Ureter (tissue), 1 donor: ENCODE measurements around the gene PRTN3. TPM values are rescaled to one million over a fixed set of nuclear protein-coding genes. Genes with fewer than 3 reads are reported as not detected.
"Not testable (repeated sequence)": the region's sequence is repeated elsewhere in the genome, so short reads cannot be mapped to it uniquely, and the experiment has no call there.

ENCODE experiments used
- DNase-seq: peaks from one replicate; pipeline ENCODE4 v3.0.0-alpha.2; 2020; ENCODE audit warnings: low spot score
- total RNA-seq: library from RNA; stranded (reverse); gene quantifications from one replicate; pipeline ENCODE4 v1.2.4, GENCODE V29; 2023
- donor health status: DM: yes; HTN: yes; CAD: no.

PRTN3 gene
- total RNA-seq, 1 donor from 2014 or later, result not detected

DNA sequence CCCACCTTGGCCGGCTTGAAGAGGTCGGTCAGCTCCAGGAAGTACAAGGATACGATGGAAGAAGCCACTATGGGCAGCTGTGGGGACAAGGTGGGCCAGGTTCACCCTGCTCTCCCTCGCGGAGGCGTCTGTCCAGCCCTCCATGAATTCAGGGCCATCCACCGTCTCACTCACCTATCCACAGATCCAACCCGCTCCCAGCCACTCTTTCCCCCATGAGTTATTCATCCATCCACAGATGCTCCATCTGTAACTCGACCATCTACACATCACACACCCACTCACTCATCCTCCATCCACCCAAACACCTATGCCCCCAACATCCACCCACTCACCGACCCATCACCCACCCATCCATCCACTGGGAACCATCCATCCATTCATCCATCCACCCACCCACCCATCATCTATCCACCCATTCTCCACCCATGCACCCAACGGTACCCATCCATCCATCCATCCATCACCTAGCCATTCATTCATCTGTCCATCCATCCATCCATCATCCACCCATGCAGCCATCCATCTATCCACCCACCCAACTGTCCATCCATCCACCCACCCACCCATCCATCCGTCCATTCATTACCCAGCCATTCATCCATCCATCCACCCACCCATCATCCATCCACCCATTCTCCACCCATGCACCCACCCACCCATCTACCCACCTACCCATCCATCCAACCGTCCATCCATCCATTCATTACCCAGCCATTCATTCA lies 24.9 kb upstream of the PRTN3 start:
- DNase-seq, result no peak

DNA sequence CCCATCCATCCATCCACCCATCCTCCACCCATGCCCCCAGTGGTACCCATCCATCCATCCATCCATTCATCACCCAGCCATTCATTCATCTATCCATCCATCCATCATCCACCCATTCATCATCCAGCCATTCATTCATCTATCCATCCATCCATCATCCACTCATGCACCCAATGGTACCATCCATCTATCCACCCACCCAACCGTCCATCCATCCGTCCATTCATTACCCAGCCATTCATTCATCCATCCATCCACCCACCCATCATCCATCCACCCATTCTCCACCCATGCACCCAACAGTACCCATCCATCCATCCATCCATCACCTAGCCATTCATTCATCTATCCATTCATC lies 24.3 kb upstream of the PRTN3 start:
- no peak for DNase-seq

DNA sequence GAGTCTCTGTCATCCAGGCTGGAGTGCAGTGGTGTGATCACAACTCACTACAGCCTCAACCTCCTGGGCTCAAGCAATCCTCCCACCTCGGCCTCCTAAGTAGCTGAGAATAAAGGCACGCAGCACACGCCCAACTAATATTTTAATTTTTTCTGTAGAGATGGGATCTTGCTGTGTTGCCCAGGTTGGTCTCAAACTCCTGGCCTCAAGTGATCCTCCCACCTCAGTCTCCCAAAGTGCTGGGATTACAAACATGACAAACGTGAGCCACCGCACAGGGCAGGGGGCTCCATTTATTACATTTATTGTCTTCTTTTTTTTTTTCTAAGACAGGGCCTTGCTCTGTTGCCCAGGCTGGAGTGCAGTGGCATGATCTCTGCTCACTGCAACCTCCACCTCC lies 20.6 kb upstream of the PRTN3 start:
- not testable (repeated sequence) for DNase-seq

DNA sequence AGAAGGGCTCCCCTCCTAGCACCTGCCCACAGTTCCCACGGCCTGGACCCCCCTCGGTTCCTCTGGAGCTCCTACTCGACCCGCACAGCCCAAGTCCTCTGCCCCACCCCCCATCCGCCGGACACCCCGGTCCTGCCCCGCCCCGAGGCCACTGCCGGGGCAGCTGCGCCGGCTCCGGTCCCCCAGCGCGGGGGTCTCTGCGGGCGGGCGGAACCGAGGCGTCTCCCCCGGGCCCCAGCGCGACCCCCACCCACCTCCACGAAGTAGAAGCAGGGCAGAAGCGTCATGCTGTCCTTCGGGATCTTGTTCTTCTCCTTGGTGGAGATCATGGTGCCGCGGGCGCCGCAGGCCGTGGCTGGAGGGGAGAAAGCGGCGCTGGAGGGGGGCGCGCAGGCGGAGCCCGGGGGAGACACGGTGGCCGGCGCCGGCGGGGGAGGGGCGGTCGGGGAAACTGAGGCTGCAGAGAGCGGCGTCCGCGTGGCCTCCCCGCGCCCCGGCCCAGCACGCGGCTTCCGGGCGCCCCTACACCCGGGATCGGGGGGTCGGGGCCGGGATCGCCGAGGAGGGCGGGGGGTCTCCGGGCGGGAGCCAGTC lies 19.5 kb upstream of the PRTN3 start:
- DNase-seq, result no peak

DNA sequence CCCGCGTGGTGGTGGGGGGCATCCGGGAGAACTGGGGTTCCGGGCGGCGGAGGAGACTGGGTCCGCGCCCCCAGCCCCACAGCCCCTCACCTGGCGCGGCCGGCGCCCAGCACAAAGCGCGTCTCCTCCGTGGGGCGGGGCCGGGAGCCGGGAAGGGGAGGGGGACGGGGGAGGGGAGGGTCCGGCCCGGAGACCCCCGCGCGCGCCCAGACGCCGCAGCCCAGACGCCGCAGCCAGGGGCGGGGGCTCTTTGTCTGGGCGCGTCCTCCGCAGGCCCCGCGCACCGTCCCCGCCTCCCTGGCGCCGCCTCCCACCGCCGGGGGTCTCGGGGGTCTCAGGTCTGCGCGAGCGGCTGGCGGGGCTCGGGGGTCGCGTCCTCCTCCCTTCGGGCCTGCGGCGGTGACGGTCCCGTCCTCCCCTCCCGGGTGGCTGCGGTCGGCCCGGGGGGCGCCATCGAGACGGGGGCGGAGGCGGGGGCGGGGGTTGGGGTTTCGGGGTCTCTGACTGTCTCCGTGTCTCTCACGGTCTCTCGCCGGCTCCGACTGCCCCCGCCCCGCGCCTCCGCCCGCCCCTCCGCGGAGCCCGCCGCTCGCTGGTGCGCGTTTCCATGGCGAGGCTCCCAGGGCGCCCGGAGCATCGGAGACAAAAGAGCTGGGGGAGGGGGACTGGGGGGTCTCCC lies 18.8 kb upstream of the PRTN3 start, which contains the start of gene PLPPR3:
Gene PLPPR3, minus strand, starts transcription at position 131 of the 679 bp plus-strand sequence. CDS start 396 bp downstream, outside the sequence.
- DNase-seq, result no peak

DNA sequence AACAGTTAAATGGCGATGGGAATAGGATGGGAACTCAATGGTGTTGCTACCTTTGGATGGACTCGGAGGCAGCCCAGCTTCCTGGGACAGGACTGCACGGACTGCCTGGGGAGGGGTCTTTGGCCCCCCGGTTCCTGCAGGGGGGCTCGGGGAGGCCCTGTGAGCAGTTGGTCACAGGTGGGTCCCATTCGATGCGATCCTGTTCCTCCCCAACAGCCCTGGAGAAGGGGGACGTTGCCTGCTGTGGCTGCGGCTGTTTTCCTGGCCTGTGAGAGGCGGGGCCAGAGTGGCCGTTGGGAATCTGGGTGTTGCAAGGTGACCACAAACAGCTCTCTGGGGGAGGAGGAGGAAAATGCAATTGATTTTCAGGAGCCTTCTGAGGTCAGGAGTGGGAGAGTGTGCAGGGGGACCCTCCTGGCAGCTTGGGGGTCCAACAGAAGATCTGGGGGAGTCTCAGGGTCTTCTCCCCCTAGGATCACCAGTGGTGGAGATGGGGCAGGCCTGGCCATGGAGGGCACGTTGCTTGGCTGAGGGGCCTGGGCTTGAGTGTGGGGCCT lies 17.2 kb upstream of the PRTN3 start:
- no peak for DNase-seq

DNA sequence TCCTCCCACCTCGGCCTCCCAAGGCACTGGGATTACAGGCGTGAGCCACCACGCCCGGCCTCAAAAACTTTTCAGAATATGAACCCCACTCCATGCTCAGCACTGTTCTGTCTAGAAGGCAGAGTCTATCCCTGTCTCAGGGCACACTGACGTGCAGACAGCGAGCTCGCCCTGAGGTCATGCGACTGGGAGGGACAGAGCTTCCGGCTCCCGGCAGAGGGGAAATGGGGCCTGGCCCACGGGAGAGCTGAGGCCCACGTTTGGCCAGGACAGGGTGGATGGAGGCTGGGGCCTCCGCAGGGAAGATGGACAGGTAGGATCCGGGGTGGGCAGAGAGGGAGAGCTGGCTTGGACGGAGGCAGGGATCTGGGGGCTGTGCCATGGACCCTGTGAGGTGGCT lies 15.9 kb upstream of the PRTN3 start:
- DNase-seq, result no peak

DNA sequence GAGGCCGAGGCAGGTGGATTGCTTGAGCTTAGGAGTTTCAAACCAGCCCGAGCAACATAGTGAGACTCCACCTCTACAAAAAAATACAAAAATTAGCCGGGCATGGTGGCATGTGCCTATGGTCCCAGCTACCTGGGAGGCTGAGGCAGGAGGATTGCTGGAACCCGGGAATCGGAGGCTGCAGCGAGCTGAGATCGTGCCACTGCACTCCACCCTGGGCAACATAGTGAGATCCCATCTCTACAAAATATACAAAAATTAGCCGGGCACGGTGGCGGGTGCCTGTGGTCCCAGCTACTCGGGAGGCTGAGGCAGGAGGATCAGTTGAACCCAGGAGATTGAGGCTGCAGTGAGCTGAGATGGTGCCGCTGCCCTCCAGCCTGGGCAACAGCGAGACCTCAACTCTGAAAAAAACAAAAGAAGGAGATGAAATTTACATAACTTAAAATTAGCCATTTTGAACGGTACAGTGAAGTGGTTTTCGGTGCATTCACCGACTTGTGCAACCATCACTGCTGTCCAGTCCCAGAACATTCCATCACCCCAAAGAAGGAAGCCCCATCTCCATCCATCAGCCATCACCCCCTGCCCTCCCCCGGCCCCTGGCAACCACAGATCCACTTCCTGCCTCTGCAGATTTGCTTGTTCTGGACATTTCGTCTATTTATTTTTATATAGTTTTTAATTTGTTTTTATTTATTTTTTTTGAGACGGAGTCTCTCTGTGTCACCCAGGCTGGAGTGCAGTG lies 14.7 kb upstream of the PRTN3 start:
- no peak for DNase-seq

DNA sequence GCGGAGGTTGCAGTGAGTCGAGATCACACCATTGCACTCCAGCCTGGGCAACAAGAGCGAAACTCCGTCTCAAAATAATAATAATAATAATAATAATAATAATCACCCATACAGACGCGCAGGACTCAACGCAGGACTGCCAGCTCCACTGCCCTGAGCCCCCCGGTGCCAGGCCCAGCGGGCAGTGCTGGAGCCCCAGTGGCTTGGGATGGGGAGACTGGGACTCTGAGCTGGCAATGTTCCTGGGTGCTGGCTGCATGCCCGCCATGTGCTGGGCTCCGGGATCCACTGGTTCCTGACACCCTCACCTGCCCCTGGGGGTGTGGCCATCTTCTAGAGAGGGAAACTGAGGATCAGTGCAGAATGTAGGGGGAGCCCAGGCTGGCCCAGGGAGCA lies 13.5 kb upstream of the PRTN3 start:
- DNase-seq, result no peak

DNA sequence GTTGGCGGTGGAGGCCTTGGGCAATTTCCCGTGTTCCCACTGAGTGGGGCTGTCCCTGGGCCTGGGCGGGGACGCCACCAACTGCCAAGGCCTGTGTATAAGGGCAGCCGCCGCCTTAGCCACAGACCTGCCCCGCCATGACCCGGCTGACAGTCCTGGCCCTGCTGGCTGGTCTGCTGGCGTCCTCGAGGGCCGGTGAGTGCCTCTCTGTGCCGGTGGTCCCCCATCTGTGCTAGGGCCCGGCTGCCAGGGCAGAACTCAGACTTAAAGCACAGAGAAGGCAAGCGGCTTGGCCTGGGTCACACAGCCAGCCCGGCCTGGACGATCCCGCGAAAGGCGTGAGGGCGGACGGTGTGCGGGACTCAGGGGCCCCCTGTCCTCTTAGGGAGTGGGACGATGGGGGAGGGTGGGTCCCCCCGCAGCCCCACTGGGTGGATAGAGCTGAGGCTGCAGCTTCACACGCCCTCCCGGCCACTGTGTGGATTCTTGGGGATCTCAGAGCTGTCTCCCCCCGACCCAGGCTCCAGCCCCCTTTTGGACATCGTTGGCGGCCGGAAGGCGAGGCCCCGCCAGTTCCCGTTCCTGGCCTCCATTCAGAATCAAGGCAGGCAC lies 13.0 kb upstream of the PRTN3 start, which contains the start of gene AZU1:
Gene AZU1, plus strand, starts transcription at position 128 of the 612 bp plus-strand sequence. Its CDS starts 10 bp downstream, at position 138.
- no peak for DNase-seq

DNA sequence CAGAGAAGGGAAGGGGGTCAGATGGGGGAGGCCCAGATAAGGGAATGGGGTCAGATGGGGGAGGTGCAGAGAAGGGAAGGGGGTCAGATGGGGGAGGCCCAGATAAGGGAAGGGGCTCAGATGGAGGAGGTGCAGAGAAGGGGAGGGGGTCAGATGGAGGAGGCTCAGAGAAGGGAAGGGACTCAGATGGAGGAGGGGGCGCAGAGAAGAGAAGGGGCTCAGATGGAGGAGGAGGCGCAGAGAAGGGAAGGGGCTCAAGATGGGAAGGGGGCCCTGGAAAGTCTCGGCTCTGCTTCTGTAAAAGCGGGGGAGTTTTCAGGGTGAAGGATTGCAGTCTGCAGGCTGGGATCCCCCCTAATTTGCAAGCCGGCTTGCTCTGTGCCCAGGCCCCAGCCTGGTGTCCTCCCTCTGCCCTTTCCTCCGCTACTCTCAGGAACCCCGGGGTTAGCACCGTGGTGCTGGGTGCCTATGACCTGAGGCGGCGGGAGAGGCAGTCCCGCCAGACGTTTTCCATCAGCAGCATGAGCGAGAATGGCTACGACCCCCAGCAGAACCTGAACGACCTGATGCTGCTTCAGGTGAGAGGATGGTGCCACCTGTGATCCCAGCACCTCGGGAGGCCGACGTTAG lies 11.6 kb upstream of the PRTN3 start:
- DNase-seq, result no peak

DNA sequence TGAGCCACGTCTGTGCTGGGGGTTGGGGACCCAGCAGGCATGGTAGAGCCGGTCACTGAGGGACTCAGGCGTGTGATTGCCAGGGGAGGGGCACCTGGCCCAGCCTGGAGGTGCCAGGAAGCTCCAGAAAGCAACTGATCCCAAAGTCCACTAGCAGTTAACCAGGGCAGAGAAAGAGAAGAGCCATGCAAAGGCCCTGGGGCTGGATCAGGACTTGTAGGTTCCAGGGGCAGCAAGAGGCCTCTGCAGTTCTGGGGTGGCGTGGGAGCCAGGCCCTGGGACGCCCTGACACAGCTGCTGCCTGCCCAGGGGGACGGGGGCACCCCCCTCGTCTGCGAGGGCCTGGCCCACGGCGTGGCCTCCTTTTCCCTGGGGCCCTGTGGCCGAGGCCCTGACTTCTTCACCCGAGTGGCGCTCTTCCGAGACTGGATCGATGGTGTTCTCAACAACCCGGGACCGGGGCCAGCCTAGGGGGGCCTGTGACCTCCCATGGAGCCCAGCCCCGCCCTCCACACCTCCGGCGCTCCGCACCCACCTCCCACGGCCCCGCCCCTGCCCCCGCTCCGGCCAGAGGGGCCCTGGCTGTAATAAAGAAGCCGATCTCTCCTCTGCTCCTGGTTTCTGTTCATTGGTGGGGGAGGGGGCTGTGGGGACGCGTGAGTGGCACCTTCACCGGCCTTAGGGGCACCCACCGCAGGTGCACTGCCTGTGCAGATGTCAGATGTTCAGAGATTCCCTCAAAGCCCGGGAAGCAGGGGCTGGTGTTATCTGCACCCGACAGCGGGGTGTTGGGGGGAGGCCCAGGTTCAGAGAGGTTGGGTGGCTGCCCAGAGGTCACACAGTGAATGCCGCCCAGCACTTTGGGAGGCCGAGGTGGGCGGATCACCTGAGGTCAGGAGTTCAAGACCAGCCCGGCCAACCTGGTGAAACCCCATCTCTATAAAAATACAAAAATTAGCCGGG lies 9.1 kb upstream of the PRTN3 start:
- no peak for DNase-seq

DNA sequence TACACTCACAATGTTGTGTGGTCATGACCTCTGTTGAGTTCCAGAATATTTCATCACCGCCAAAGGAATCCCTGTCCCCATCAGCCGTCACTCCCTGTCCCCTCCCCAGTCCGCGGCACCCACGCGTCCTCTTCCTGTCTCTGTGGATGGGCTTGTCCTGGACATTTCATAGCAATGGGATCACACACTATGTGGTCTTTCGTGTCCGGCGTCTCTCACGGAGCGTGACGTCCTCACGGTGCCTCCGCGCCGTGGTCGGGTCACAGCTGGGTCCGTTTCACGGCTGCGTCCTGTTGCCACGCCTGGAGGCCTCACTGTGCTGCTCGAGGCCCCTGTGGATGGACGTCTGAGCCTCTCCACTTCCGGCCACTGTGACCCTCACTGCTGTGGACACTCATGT lies 6.6 kb upstream of the PRTN3 start:
- DNase-seq, result no peak

DNA sequence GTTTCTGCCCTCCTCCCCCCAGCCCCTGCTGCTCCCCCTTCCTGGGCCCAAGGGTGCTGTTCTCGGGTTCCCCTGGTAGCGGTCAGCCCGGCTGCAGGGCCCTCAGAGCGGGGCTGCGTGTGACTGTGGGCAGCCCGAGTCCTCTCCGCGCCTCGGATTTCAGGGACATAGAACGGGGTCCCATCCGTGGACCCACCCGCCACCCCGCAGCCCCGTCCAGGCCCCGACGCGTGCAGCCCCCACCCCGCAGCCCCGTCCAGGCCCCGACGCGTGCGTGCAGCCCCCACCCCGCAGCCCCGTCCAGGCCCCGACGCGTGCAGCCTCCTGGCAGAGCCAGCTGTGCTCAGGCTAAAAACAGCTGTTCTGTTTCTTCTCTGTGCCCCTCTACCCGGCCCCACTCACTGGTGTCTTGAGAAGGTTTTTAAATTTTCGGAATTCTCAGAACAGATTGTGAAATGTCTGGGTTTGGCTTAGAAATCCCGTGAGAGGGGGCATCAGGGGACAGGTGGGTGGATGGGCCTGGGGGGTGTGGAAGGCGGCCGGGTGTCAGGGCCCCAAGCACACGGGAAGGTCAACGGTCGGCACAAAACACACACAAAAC lies 5.5 kb upstream of the PRTN3 start:
- DNase-seq, result no peak

DNA sequence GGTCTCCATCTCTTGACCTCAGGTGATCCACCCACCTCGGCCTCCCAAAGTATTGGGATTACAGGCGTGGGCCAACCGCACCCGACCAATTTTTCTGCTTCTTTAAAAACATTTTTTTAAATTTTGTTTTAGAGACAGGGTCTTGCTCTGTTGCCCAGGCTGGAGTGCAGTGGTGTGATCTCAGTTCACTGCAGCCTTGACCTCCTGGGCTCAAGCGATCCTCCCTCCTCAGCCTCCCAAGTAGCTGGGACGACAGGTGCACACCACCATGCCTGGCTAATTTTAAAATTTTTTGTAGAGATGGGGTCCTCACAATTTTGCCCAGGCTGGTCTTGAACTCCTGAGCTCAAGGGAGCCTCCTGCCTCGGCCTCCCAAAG lies 2.0 kb downstream of the PRTN3 start:
- not testable (repeated sequence) for DNase-seq

DNA sequence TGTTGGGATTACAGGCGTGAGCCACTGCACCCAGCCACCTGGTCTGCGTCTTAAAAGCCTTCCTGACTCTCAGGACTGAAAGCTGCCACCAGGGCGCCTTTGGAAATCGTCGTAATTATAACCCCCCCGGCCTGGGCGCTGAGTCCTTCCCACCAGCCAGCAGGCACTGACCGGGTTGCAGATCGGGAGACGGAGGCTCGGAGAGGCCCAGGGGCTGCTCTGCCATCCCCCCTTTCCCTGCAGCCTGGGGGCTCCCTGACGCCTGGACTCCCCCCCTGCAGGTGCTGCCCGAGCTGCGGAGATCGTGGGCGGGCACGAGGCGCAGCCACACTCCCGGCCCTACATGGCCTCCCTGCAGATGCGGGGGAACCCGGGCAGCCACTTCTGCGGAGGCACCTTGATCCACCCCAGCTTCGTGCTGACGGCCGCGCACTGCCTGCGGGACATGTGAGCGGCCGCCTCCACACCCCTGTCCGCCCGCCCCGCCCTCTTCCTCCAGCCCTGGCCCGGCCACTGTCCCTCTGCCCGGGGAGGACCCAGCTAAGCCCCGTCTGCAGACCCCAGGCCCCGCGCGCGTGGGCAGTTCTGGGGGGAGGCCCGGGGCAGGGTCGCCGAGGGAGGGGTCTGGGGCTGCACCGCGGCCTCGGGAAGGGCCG lies 2.5 kb downstream of the PRTN3 start:
- no peak for DNase-seq

DNA sequence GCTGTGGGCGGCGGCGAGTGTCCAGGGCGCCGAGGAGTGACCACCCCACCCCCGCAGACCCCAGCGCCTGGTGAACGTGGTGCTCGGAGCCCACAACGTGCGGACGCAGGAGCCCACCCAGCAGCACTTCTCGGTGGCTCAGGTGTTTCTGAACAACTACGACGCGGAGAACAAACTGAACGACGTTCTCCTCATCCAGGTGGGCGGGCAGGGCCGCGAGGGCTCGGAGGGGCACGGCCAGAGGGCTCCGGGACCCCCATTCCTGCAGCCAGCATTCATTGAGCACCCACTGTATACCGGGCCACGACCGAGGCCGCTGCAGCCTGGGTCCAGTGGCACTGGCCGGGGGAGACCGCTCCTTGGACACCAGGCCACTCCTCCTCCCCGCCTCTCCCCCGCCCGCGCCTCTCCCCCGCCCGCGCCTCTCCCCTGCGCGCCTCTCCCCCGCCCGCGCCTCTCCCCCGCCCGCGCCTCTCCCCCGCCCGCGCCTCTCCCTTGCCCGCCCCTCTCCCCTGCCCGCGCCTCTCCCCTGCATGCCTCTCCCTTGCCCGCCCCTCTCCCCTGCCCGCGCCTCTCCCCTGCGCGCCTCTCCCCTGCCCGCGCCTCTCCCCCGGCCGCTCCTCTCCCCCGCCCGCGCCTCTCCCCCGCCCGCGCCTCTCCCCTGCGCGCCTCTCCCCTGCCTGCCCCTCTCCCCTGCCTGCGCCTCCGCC lies 3.2 kb downstream of the PRTN3 start:
- no peak for DNase-seq

DNA sequence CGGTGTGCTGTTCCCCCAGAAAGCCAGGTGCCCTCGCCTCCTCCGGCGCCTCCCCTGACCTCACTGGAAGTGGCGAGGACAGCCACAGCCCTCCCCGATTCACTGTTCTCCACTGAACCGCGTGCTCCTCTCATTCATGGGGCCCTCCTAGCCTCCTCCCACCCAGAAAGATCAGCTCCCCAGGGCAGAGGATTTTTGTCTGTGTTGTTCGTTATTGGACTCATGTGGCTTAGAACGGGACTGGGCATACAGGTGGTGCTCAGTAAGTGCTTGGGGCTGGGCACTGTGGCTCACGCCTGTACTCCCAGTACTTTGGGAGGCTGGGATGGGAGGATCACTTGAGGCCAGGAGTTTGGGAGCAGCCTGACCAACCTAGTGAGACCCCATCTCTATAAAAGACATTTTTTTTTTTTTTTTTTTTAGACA lies 3.8 kb downstream of the PRTN3 start:
- no peak for DNase-seq
